NCI-H526 treated with DMSO at 0.1 percent for 48 hours (cell line): Measurements from ENCODE around the gene TANGO2.

Experiments
- DNase-seq: peaks from one replicate; lab custom pipeline; 2025; lab: John Stamatoyannopoulos, UW

The TANGO2 gene

DNA sequence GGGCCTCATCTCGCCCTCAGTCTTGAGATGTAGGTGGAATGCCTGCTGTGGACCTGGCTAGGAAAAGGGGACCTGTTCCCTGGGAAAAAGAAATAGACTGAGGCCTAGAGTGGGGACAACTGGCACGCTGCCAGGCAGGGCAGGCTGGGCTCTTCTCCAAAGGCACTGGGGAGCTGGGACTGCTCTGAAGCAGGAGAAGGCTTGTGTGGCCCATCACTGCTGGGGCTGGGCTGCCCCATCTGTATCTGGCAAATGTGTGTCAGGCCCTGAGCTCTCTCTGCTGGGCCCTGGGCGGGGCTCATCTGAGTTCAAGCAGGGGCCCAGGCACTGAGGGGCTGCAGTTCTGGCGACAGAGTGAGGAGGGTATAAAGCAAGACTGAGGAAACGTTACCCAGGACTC is 37.2 kb upstream of the TANGO2 start:
- no peak for DNase-seq

GRCh38 chr22:19984201-19984753 is 36.6 kb upstream of the TANGO2 start:
- no peak for DNase-seq

- DNase-seq: no peak
Observed at GRCh38 chr22:19984851-19985811, 35.8 kb upstream of the TANGO2 start.

DNA sequence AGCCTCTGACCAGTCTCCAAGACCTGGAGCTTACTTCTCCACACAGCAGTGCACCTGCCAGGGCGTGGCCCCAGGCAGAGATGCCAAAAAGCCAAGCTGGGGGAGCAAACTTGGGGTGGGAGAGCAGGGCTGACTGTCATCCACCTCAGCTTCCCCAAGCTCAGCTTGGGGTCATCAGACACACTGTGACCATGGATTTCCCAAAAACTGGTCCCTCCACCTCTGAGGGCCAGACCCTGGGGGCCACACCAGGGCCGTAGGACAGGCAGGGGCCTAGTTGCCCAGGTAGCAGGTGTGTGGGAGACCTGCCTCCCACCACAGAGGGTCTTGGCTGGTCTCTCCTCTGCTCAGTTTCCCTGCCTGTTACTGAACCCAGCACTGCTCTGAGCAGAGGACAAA is 34.9 kb upstream of the TANGO2 start:
- DNase-seq: no peak

- no peak for DNase-seq
Observed at GRCh38 chr22:19986410-19987341, 34.2 kb upstream of the TANGO2 start.

GRCh38 chr22:19987394-19988306 is 33.3 kb upstream of the TANGO2 start:
- DNase-seq: no peak

DNA sequence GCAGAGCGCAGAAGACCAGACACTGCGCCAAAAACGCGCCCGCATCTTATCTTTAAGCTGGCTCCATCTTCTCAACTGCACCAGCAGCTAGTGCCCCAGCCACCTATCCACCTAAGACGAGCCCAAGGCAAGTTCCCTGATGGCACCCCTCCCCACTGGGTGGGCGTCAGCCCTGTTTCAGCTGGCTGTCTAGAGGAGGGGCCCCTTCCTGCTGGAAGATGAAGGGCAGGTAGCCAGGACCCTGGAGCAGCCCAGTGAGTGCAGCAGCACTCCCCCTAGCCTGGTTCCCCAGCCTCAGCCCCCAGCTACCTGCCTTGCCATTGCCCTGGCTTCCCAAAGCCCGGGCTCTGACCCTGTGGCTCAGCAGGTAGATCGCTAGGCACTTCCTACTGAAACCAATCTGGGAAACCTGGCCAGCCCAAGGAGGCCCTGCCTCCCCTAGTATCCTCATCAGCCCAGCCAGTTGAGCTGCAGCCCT is 32.5 kb upstream of the TANGO2 start:
- no peak for DNase-seq

DNA sequence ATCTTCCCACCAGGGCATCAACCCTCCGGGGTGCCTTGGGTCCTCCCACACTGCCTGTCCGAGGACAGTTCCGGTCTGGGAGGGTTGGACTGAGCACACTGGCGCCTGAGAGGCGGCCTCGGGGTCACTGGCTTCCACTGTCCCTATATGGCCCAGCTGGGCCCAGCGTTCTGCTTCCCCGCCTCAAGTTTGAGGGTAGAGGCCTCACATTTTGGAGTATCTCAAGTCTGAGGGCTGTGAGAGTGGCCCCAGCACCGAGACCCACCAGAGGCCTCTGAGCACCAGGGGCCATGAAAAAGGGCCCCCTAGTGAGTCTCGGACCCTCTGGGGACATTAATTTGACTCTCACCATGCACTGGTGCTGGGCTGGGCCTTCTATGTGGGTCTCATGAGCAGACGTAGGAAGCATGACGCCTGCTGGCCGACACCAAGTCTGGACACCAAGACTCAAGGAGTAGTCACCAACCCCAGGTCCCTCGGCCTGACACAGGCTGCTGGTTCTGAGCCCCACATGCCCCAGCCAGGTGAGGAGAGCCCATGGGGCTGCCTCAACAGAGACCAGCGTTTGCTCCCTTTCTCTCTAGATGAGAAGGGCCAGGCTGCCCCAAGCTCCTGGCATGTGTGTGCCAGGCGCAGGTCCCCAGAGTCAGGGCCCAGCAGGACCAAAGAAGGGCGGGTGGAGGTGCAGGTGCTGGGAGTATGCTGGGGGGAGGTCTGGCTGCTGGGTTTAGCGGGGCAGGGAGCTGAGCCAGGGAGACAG is 31.8 kb upstream of the TANGO2 start:
- DNase-seq: no peak

DNA sequence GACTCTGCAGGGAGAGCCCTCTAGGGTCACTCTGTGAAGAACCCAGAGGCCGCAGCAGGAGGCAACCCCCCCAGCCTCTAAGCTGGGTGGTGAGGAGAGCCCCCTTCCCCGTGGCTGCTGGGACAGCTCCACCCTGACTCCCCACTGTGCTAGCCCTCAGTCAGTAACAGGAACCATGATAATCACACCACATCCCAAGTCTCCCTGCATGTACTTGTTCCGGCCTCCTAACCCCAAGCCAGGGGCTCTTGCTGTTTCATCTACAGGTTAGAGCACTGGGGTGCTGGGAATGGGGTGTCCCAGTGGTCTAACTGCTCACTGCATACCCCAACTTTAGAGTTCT is 31.2 kb upstream of the TANGO2 start:
- no peak for DNase-seq

DNA sequence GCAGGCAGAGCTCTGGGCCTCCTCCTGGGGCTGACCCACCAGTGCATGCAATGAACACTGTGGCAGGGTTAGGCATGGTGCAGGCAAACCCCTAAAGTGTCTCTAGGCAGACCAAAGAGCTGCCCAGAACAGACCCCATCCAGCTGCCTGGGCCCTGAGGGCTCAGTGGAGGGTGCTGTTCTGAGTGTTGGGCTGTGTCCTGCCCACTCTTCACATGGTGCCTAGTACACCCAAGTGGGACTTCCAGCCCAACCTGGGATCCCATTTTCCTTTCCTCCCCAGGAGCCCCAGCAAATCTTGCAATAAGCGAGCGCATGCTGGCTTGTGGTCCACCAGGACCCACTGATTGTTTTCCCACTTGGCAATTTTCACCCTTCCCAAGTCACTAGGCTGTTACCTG is 30.7 kb upstream of the TANGO2 start:
- DNase-seq: no peak

DNA sequence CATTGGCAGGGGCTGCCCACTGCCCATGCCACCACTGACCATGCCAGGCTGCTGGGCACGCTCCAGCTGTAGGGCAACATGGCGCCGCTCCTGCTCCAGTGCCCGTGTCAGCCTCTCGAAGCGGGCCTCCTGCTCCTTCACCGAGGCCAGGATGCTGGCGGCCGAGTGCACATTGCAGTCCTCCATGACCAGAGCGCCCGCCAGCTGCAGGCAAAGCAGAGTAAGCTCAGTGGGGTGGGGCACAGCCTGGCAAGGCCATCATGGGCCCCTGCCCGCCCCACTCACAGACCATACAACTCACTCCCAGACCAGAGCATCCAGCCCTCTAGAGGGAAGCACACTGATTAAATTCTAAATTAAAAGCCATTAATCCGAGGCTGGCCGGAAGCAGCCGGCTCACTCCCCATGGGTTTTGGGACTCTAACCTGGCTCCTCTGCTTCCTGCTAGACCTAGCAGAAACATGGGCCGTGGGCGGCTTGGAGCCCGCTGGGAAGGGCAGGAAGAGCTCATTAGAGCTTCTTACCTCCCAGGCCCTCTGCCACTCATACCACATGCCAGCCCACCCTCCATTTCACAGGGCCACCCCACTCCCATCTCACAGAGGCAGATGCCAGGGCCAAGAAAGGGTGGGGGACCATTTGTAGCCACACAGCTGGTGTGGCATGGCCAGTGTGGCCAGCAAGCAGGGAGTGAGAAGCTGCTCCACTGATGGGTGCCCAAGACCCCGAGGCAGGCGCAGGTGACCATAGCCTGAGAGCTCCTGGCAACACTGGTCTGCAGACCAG is 30.1 kb upstream of the TANGO2 start:
- no peak for DNase-seq

DNA sequence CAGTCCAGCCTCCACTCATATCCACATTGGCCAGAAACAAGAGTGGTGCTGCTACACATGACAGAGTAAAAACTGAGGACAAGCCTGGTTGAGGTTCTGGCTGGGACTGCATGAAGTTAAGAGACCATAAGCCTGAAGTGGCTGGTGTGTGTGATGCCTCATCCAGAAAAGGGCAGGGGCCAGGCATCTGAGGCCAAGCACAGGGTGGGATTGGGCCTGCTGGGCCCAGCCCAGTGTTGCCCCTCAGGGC is 29.6 kb upstream of the TANGO2 start:
- DNase-seq: no peak

DNA sequence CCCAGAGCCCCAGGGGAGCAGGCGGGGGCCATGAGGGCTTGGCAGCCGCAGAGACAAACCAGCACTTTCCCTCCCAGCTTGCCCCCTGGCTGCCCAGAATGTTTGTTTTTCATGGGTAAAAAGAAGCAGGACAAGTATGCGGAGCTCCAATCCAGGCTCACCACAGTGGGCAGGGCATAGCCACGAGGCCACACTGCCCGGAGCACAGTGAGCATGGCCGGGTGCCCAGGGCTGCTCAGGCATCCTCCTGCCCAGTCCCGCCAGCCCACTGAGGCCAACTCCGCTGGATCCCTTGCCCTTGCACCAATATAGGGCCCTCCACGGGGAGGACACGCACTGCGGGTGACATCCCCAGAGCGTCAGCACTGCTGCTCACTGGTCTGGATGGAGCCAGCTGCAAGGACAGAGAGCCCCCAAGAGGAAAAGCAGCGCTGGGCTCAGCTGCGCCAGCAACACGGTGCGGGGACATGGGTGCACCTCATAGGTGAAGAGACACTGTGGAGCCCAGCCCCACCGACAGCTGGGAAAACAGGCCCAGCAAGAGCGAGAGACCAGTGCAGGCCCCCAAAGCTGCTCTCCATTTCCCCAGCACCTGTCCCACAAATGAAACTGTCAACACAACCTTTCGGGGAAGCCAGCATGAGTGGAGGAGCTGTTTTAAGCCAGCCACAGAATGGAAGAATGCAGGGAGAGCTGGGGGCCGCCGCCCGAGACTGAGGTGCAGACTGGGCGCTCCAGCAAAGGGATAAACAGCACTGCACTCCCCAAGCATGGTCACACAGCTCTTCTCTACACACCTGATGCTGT is 29.1 kb upstream of the TANGO2 start:
- no peak for DNase-seq

- DNase-seq: no peak
Observed at GRCh38 chr22:19992481-19992911, 28.4 kb upstream of the TANGO2 start.

DNA sequence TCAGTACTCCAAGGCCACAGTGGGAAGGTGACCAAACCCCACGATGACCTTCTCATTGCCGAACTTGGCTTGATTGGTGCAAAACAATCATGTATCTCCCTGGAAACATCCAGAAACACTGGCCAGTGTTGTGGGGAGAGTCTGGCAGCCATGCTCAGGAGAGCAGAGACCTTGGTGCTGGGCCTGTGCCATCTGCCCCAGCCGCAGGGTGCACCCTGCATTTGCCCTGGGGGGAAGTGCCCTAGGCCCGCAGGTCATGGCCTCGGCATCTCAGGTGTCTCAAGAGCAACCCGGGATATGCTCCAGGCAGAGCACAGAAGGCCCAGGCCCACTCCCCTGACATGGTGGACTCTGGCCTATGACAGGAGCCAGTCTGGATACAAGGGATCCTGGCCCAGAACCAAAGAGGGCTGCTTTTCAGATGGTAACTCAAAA is 28.0 kb upstream of the TANGO2 start:
- DNase-seq: no peak

GRCh38 chr22:19993926-19994325 is 27.0 kb upstream of the TANGO2 start:
- DNase-seq: no peak

GRCh38 chr22:19994851-19995610 is 25.9 kb upstream of the TANGO2 start:
- DNase-seq: no peak

DNA sequence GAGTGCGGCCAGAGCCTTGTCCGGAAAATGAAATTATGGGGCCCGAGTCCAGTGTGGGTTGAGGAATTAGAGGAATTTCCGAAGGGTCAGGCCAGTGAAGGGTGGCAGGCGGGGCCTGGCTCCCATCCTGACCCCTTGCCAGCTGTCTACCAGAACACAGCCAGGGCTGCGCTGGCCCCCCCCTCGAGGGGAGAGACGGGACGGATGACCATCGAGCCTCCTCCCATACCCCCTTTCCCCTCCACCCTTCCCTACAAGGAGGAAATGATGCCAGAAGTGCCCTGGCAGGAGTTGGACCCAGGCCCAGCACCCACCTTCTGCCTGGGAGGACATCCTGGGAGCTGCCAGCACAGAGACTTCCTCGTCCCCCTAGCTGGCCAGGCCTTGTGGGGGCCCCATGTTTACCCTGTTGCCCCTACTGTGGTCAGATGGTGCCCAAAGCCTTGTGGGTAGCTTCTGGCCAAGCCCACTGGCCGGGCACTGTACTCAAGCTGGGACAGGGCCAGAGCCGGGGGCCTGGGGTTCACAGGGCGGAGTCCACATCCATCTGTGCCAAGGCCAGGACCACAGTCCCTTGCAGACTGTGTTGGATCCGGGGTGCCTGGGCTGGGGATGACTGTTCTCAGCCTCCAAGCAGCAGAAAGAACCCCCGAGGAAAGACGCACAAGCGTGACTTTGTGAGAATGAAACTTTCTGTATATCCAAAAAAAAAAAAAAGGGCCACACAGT is 25.1 kb upstream of the TANGO2 start:
- DNase-seq: no peak
